GM04504 (cell line): ENCODE measurements around the gene ERCC2.
"Not testable (repeated sequence)": the region's sequence is repeated elsewhere in the genome, so short reads cannot be mapped to it uniquely, and the experiment has no call there.

ENCODE experiments used
- DNase-seq: peaks from one replicate; pipeline ENCODE4 v3.0.0-alpha.2; 2012; ENCODE audit warnings: low read depth

Gene ERCC2

GRCh38 chr19:45333609-45334303 lies 36.6 kb downstream of the ERCC2 start:
- no peak for DNase-seq

GRCh38 chr19:45331411-45331810 lies 39.0 kb downstream of the ERCC2 start:
- no peak for DNase-seq

GRCh38 chr19:45327404-45328143 lies 42.8 kb downstream of the ERCC2 start:
- DNase-seq, result no peak

- no peak for DNase-seq
Measured at GRCh38 chr19:45324349-45324907, 45.9 kb downstream of the ERCC2 start.

- DNase-seq, result no peak
Measured at GRCh38 chr19:45323671-45324081, 46.7 kb downstream of the ERCC2 start.

- DNase-seq, result no peak
Measured at GRCh38 chr19:45322744-45323281, 47.6 kb downstream of the ERCC2 start, which contains the start of gene CKM. Gene CKM, minus strand, starts transcription at chr19:45322875. Its CDS starts 3,162 bp downstream, at chr19:45319713.

GRCh38 chr19:45322311-45322710 lies 48.1 kb downstream of the ERCC2 start:
- no peak for DNase-seq

- DNase-seq, result no peak
Measured at GRCh38 chr19:45321848-45322247, 48.5 kb downstream of the ERCC2 start.

- DNase-seq, result no peak
Measured at GRCh38 chr19:45320997-45321775, 49.2 kb downstream of the ERCC2 start.

GRCh38 chr19:45315304-45315703 lies 55.1 kb downstream of the ERCC2 start:
- no peak for DNase-seq

GRCh38 chr19:45314708-45315245 lies 55.6 kb downstream of the ERCC2 start:
- DNase-seq, result no peak

GRCh38 chr19:45312285-45312684 lies 58.1 kb downstream of the ERCC2 start:
- DNase-seq, result not testable (repeated sequence)

- DNase-seq, result no peak
Measured at GRCh38 chr19:45311621-45312020, 58.8 kb downstream of the ERCC2 start.

- not testable (repeated sequence) for DNase-seq
Measured at GRCh38 chr19:45309322-45309721, 61.1 kb downstream of the ERCC2 start.

- DNase-seq, result no peak
Measured at GRCh38 chr19:45307361-45307760, 63.0 kb downstream of the ERCC2 start.

- DNase-seq, result no peak
Measured at GRCh38 chr19:45306518-45307027, 63.8 kb downstream of the ERCC2 start.

- DNase-seq, result no peak
Measured at GRCh38 chr19:45306040-45306439, 64.3 kb downstream of the ERCC2 start.

GRCh38 chr19:45305421-45305820 lies 65.0 kb downstream of the ERCC2 start:
- no peak for DNase-seq

GRCh38 chr19:45305007-45305406 lies 65.4 kb downstream of the ERCC2 start:
- no peak for DNase-seq

- DNase-seq, result no peak
Measured at GRCh38 chr19:45304141-45304926, 66.0 kb downstream of the ERCC2 start.
